Smooth muscle cell of the brain vasculature (primary cell): ENCODE measurements around the gene CNGB1.
"Not testable (repeated sequence)": the region's sequence is repeated elsewhere in the genome, so short reads cannot be mapped to it uniquely, and the experiment has no call there.

Experiments
- DNase-seq: peaks from one replicate; pipeline ENCODE4 v3.0.0-alpha.2; 2012; ENCODE audit warnings: low read depth, low spot score

The CNGB1 gene

DNA sequence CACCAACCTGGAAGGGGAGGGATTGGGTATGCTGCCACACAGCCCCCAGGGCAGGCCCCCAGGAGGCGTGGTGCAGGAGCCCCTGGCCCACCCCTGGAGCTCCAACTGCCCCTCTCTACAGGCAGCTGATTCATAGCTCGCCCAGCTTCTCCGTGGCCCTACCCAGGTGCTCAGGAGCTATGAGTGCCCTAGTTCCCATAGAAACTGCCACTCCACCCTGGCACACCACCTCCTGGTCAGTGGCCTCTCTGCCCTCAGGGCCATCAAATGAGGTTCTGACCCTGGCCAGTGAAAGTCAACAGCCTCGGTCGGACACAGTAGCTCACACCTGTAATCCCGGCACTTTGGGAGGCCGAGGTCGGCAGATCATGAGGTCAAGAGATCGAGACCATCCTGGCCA is 18.0 kb downstream of the CNGB1 start:
- DNase-seq: no peak

DNA sequence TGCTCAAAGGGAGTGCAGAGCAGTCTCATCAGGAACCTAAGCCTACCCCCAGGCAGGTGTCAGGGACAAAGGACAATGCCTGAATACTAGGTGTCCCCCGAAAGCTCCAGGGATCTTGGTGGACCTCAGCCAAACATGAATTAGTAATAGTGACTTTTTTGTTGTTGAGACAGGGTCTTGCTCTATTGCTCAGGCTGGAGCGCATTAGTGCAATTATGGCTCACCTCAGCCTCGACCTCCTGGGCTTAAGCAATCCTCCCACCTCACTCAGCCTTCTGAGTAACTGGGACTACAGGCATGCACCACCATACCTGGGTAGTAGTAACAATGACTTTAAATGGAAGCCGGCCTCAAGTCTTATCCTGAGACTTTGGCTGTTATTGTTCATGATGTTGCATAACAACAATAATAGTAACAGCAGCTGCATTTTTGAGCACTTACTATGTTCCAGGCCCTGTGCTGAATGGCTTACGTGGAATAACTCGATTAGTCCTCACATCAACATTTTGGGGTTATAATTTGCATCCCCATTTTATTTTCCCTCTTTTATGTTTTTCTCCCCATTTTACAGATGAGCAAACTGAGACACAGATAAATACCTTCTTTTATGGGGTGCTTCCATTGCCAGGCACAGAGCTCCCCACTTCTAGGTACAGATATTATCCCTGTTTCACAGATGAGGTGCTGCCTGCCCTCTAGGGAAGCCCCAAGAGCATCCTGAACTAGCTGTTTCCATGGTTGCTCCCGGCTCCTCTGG is 19.5 kb downstream of the CNGB1 start:
- DNase-seq: no peak

DNA sequence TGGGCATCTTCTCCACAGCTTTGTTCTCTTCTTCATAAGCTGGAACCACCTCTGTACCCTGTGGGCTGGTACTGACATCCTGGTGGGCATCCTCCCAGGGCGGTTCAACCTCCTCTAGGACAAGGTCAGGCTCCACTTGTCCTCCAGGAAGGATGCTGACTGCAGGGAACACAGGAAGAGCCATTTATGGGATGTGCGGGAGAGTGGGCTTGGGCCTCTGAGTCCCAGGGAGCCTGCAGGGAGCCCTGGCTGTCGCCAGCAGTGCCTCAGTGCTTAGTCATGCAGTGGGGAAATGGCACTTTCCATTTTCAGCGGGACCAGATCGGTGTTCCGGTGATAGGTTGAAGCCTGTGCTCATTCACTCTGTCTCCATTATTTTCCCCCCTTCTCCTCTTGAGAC is 20.5 kb downstream of the CNGB1 start:
- no peak for DNase-seq

DNA sequence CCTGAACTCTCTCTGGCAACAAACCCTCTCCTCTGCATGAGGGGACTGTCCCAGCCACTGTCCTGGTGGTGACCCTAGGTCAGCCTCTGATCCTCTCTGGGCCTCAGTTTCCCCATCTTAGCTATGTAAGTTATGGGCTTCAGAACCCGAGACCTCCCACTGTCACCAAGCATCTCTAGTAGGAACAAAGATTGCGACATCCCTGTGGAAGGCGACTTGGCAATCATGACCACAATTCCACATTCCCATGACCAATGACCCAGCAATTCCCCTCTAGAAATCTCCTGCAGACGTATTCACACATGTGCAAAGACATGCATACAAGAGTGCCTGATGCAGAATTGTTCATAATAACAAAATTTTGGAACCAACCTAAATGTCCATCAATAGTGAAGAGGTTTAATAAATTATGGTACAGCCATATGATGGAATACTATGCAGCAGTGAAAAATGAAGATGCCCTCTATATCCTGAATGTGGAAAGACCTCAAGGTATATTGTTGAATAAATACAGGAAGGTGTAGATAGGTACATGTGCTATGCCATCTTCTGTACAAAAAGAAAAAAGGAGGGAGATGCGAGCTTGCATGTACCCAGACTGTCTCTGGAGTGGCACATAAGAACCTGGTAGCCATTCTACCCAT is 21.2 kb downstream of the CNGB1 start:
- DNase-seq: no peak

- no peak for DNase-seq
These were observed 21.9 kb downstream of the CNGB1 start for GRCh38 chr16:57949013-57949412.

DNA sequence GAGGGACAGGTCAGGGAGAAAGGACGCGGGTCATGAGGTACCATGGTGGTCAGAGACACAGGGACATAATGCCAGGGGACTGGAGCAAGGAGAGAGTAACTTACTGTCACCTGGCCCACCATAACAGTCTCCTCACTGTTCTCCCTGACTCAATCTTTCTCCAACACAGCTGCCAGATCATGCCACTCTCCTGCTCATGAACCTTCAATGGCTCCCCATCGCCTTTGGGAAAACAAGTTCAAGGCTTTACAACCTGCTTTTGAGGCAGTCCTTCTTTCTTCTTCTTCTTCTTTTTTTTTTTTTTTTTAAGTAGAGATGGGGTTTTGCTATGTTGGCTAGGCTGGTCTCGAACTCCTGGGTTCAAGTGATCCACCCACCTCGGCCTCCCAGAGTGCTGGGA is 22.9 kb downstream of the CNGB1 start:
- DNase-seq: no peak

GRCh38 chr16:57947261-57947660 is 23.7 kb downstream of the CNGB1 start:
- DNase-seq: no peak

DNA sequence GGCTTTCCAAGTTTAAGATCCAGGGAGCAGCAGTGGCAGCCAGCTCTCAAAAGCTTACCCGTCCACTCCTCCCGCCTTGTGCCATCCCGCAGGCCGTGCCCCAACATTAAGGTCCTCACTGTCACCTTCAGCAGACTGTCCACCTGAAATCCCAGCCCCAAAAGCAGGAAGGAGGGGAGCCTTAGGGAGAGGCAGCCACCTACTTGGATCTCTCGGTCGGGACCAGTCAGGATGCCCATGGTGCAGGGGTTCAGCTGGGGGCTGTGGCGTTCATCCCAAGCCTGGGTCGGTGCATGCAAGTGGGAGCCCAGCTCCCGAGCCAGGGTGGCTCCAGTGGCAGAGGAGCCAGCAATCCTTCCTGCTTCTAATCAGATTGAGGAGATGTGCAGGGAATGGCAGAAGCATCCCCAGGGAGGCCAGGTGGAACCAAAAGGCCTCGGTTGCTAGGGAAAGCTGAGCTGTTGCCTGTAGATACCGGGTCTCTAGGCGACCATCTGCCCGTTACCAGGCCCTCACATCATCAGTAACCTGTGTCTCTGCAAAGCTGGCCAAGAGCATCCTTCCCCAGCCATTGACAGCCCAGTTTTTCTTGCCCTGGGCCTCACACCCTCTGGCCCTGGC is 24.6 kb downstream of the CNGB1 start:
- DNase-seq: no peak

GRCh38 chr16:57945740-57946138 is 25.2 kb downstream of the CNGB1 start:
- no peak for DNase-seq

GRCh38 chr16:57944970-57945739 is 25.8 kb downstream of the CNGB1 start:
- no peak for DNase-seq

- not testable (repeated sequence) for DNase-seq
These were observed 27.5 kb downstream of the CNGB1 start for GRCh38 chr16:57943381-57943780.

DNA sequence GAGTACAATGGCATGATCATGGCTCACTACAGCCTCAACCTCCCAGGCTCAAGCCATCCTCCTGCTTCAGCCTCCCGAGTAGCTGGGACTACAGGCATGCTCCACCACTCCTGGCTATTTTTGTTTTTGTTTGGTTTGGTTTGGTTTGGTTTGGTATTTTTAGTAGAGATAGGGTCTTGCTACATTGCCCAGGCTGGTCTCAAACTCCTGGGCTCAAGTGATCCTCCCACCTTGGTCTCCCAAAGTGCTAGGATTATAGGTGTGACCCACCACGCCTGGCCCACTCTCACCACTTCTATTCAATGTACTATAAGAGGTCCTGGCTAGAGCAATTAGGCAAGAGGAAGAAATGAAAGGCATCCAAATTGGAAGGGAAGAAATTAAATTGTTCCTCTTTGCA is 29.0 kb downstream of the CNGB1 start:
- not testable (repeated sequence) for DNase-seq

DNA sequence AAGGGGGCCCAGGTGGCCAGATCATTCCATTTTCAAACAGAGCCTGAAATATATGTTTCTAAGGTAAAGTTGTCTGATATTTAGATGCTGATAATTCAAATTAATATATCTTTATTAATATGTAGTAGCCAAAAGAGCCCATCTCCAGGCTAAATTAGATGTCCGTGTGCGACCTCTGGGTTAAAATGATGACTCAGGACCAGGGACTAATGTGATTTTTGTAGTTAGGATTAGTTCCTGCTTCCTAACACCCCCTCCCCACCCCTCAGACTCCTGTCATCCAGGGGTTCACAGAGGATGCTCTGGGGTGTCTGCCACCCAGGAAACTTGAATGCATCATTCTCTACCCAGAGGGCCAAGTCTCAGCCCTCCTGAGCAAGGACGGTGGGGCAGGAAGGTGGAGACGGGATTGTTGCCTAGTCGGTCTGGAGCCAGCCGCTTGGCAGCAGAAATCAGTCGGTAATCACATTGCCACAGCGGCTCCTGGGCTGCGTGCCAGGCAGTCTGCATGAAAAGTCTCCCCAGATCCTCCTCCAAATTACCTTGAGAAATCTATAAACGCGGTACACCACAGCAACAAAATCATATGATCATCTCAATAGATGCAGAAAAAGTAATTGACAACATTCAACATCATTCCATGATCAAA is 29.8 kb downstream of the CNGB1 start:
- DNase-seq: no peak

DNA sequence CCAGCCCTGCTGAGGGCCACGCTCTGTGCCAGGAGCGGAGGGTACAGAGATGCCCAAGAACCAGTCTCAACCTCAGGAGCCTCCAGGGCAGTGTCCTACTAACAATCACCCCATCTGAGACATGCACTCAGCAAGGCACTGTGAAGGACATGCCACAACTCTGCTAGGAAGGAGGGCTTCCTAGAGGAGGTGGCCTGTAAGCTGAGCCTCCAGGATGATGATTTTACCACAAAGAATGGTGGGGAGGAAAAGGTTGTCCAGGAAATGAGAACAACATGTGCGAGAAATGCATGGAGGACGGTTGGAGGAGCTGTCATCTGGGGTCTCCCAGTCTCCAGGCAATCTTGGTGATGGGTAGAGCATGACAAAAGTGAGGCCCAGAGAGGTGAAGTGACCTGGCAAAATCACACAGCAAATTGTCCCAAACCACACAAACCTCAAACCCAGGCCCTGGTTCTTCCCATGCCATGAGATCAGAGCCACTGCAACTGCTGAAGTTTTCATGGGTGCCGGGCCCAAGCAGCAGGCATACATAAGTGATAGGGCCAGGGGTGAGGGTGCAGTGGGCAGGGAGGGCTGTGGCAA is 30.5 kb downstream of the CNGB1 start:
- no peak for DNase-seq

GRCh38 chr16:57939872-57940224 is 31.1 kb downstream of the CNGB1 start:
- no peak for DNase-seq

- DNase-seq: no peak
These were observed 31.7 kb downstream of the CNGB1 start for GRCh38 chr16:57938936-57939871.

DNA sequence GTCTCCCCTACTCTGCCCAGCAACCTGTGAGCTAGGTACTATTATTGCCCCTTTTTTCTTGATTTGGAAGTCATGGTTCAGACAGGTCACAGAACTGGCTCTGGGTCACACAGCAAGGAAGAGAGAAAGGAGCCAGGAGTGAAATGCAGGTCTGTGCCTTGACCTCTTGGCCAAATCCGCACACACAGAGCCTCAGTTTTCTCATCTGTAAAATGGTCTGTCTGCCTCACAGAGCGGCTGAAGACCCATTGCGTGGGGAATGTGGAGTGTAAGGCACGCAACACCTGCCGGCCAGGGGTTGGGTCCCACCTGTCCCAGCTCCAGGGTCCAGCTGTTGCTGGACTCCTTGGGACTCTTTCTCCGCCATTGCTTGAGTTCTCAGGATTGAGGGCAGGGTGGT is 32.4 kb downstream of the CNGB1 start:
- DNase-seq: no peak

GRCh38 chr16:57937861-57938260 is 33.1 kb downstream of the CNGB1 start:
- no peak for DNase-seq

- no peak for DNase-seq
These were observed 35.0 kb downstream of the CNGB1 start for GRCh38 chr16:57935904-57936303.

GRCh38 chr16:57930533-57930932 is 40.4 kb downstream of the CNGB1 start:
- no peak for DNase-seq
